Mucosa of stomach (tissue), 1 donor: ENCODE data around the gene GSTM2.

Source experiments
- H3K27me3 ChIP-seq: one replicate; pipeline ENCODE4 v1.7.0; 2013; ENCODE audit warnings: mild to moderate bottlenecking, low read length; ENCODE audit not compliant: control insufficient read depth, insufficient read depth
- H3K36me3 ChIP-seq: one replicate; pipeline ENCODE4 v1.7.0; 2013; ENCODE audit warnings: low read length; ENCODE audit not compliant: control insufficient read depth, insufficient read depth
- H3K4me1 ChIP-seq: one replicate; pipeline ENCODE4 v1.7.0; 2013; ENCODE audit warnings: mild to moderate bottlenecking, low read length; ENCODE audit not compliant: control insufficient read depth, insufficient read depth
- H3K4me3 ChIP-seq: one replicate; pipeline ENCODE4 v1.7.0; 2013; ENCODE audit warnings: low read length
- H3K9ac ChIP-seq: one replicate; pipeline ENCODE4 v1.7.0; 2013; ENCODE audit warnings: mild to moderate bottlenecking, low read length, moderate library complexity
- H3K9me3 ChIP-seq: one replicate; pipeline ENCODE4 v1.7.0; 2013; ENCODE audit warnings: mild to moderate bottlenecking, low read length, moderate library complexity; ENCODE audit not compliant: control insufficient read depth
- donor health status: Pancreatic carcinoma.

The GSTM2 gene

GRCh38 chr1:109667452-109668122 lies at the start of gene GSTM2:
Gene GSTM2, plus strand, starts transcription at chr1:109668057. Its CDS starts 59 bp downstream, at chr1:109668116.
- no peaks in the 10 kb centered on the region for H3K36me3 ChIP-seq
- peak within 1 kb of the TSS; percentile 3 for H3K9ac ChIP-seq
- H3K4me1 ChIP-seq, result no peaks in the 10 kb centered on the region
- no peaks in the 10 kb centered on the region for H3K27me3 ChIP-seq
- no peaks in the 10 kb centered on the region for H3K9me3 ChIP-seq
- no peak within 1 kb of the TSS for H3K4me3 ChIP-seq

DNA sequence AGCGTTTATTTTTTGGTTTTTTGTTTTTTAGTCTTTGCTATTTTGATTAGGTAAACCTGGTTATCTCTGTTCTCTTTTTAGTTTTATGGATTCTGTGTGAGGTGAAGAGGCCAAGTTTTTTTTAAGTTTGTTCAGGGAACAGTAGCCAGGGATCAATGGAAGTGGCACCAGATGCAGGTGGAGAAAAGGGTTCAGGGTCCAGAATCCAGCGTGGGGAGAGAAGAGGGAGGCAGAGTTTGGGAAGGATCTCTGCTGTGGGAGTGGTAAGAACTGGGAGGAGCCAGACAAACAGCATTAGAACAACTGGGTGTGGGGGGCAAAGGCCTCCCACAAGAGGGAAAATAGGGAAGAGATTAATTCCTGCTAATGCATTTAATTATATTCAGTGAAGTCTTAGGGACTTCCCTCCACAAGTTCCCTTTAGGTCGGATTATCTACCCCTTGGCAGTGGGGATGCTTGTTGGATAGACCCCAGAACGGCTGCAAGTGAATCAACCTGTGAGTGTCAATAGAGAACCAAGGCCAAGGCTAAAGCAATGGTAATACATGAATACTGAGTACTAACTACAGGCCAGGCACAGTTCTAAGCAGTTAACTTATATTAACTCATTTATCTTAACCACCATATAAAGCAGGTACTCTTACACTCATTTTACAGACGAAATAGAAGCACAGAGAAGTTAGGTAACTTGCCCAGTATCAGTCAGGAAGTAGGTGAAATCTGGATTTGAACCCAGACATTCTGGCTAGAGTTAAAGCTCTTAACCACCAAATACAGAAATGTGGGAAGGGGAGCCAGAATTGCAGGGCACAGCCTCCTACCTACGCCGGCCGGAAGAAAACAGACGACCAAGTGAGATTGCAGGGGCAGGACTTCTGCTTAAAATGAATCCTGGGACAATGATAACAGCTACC lies 48.9 kb upstream of the GSTM2 start:
- H3K4me3 ChIP-seq, result peak overlapping the region; percentile 49
- H3K9ac ChIP-seq, result peak overlapping the region; percentile 72
- H3K9me3 ChIP-seq, result no peaks in the 10 kb centered on the region
- peaks cover 44% of the 10 kb centered on the region for H3K4me1 ChIP-seq
- no peaks in the 10 kb centered on the region for H3K27me3 ChIP-seq
- no peaks in the 10 kb centered on the region for H3K36me3 ChIP-seq

- peak within 1 kb of the TSS; percentile 72 for H3K9ac ChIP-seq
- no peaks in the 10 kb centered on the region for H3K27me3 ChIP-seq
- no peaks in the 10 kb centered on the region for H3K9me3 ChIP-seq
- H3K4me3 ChIP-seq, result peak within 1 kb of the TSS; percentile 60
- H3K4me1 ChIP-seq, result peaks cover 47% of the 10 kb centered on the region
- no peaks in the 10 kb centered on the region for H3K36me3 ChIP-seq
These were observed 48.1 kb upstream of the GSTM2 start, which contains the start of the genes AMPD2 and GNAT2 for GRCh38 chr1:109619576-109620400. Gene AMPD2, plus strand, starts transcription at chr1:109619837. Its CDS starts 1,339 bp downstream, at chr1:109621176. Gene GNAT2, minus strand, starts transcription at chr1:109619616. Its CDS starts 6,746 bp downstream, at chr1:109612870.

- Histone ChIP-seq H3K9me3 (no peaks in the 10 kb centered on the region), H3K4me1 (peaks cover 47% of the 10 kb centered on the region), H3K4me3 (peak overlapping the region; percentile 60), H3K36me3 (no peaks in the 10 kb centered on the region), H3K9ac (peak overlapping the region; percentile 72), H3K27me3 (no peaks in the 10 kb centered on the region)
These were observed 47.5 kb upstream of the GSTM2 start for GRCh38 chr1:109620401-109620791.

DNA sequence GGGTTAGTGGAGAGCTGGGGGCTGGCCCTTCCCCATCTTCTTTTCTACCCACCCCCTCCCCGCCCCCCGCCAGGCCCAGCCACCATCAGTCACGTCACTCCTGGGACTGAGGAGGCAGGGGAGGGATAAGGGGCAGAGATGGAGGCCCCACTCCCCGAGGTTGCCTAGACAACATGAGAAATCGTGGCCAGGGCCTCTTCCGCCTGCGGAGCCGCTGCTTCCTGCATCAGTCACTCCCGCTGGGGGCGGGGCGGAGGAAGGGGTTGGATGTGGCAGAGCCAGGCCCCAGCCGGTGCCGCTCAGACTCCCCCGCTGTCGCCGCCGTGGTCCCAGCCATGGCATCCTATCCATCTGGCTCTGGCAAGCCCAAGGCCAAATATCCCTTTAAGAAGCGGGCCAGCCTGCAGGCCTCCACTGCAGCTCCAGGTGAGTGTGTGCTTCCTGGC lies 47.0 kb upstream of the GSTM2 start:
- peak overlapping the region; percentile 72 for H3K9ac ChIP-seq
- H3K4me3 ChIP-seq, result peak overlapping the region; percentile 60
- H3K4me1 ChIP-seq, result peaks cover 47% of the 10 kb centered on the region
- no peaks in the 10 kb centered on the region for H3K9me3 ChIP-seq
- H3K27me3 ChIP-seq, result no peaks in the 10 kb centered on the region
- H3K36me3 ChIP-seq, result no peaks in the 10 kb centered on the region

DNA sequence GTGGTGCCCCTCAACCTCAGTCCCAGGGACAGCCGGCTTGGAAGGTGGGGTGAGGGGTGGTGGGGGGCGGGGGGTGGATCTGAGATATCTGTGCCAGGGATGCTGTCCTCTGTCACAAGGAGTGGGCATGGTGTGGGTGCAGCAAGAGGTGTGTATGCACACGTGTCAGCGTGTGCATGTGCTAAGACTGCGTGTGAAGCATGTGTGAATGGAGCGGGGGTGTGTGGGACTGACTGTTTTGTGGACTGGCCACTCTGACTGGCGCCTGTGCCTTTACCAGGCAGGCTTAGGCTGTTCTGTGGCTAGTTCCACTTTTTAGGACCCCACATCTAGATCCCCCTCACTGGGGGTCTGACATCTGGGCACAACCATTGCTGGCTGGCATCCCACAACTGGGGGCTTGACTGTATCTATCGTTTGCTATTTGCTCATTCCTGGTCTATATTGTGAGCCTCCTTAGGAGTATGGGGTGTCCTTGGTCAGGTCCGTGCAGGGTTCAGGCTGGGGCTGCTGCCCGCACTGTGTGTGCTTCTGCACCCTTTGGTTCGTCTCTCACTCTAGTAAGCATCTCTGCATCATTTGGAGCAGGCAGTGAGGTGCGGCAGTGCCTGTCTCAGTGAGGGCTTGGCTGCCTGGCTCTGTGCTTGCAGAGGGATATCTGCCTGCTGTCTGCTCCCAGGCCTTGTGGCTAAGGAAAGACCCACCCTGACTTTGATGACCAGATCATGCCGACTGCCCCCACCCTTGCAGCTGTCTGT lies 46.3 kb upstream of the GSTM2 start:
- H3K9me3 ChIP-seq, result no peaks in the 10 kb centered on the region
- peak overlapping the region; percentile 72 for H3K9ac ChIP-seq
- H3K4me3 ChIP-seq, result peak overlapping the region; percentile 60
- H3K27me3 ChIP-seq, result no peaks in the 10 kb centered on the region
- no peaks in the 10 kb centered on the region for H3K36me3 ChIP-seq
- H3K4me1 ChIP-seq, result peaks cover 47% of the 10 kb centered on the region

DNA sequence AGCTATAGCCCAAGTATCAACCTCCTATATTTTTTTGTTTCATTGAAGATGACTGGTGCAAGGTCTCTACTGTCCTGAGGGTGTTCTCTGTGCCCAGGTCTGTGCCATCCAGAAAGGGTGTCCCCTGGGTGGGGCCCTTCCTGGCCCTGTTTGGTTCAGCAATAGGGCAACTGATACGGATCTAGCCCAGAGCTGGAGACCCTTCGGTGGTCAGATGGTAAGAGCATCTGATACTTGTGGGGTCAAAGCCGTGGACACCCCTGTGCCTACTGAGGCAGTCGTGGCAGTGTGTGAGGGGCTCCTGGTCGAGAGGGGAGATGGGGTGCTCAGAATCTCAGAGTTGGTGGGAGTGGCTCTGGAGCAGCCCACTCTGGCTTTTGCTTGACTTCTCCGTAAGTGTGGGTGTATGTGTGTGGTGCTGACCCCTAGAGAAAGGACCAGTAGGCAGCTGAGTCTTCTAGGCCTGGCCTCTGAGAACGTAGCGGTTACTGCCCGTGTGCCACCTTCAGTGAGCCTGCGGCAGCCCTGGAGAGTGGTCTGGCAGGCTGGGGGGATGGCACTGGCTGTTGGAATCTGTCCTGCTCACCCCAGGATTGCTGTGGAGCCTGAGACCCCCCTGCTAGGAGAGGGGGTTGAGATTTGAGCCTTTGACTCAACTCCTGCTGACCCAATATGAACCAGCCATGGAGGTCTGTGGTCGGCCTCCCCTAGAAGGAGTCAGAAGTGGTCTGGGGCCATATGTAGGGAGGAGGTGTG lies 45.5 kb upstream of the GSTM2 start:
- Histone ChIP-seq H3K4me1 (peaks cover 43% of the 10 kb centered on the region), H3K9me3 (no peaks in the 10 kb centered on the region), H3K4me3 (no peak overlapping the region), H3K9ac (peak overlapping the region; percentile 72), H3K27me3 (no peaks in the 10 kb centered on the region), H3K36me3 (no peaks in the 10 kb centered on the region)

DNA sequence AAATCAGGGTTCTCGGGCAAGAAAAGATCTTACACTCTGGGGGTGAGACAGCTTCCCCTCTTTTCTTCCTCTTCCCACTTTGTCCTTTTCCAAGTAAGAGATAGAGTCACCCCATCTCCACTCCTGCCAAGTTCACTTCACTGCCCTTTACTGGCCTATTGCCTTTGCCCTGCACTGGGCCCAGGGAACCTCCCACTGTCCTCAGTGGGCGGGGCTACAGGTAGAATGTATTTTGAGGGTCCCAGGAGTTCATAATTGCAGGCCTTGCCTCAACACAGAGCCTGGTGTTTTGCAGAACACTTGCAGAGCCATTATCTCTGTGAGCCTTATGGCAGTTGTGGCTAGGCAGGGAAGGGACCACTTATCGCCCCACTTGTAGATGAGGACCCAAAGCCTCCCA lies 45.0 kb upstream of the GSTM2 start:
- no peak overlapping the region for H3K4me3 ChIP-seq

GRCh38 chr1:109623601-109624161 lies 44.2 kb upstream of the GSTM2 start:
- Histone ChIP-seq H3K4me1 (peaks cover 33% of the 10 kb centered on the region), H3K9me3 (no peaks in the 10 kb centered on the region), H3K36me3 (peaks cover 5% of the 10 kb centered on the region), H3K27me3 (no peaks in the 10 kb centered on the region), H3K4me3 (no peak overlapping the region), H3K9ac (no peak overlapping the region)

More for the DNA sequence above, 45.0 kb upstream of the GSTM2 start:
- Histone ChIP-seq H3K36me3 (no peaks in the 10 kb centered on the region), H3K27me3 (no peaks in the 10 kb centered on the region), H3K4me1 (peaks cover 38% of the 10 kb centered on the region), H3K9me3 (no peaks in the 10 kb centered on the region), H3K9ac (no peak overlapping the region)

DNA sequence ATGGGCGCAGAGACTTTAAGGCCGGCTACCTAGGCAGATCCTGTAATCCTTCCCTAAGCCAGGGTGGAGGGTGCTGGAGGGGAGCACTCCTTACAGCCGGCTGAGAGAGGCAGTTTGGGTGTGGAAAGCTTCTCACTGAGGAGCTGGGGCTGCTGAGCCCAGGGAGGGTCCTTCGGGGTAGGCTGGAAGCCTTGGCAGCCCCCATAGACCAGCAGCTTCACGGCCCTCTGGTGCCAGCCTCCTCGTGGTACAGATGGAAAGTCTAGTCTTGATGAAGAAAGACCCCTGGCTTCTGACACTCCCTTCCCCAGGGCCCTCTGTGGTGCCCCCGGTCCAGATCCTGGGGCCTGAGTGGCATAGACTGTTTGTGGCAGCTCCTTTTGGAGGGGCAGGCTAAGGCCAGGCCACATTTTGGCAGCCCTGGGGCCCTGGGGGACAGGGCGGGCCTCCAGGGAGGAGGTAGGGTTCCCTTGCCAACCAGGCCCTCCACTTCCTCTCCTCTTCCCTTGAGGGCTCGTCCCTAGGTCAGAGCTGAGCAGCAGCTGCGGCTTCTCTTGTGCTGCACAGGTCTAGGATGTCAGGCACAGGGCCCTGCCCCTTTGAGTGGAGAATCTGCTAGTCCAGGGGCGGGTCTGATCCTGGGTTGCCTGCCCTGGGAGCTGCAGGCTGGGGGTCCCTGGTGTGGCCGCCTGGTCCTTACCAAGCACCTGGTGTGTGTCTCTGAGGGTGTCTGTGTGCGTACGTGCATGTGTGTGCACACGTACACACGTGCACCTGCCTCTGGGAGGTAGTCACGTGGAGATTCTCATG lies 43.5 kb upstream of the GSTM2 start:
- peaks cover 26% of the 10 kb centered on the region for H3K4me1 ChIP-seq
- H3K27me3 ChIP-seq, result no peaks in the 10 kb centered on the region
- no peaks in the 10 kb centered on the region for H3K9me3 ChIP-seq
- no peak overlapping the region for H3K4me3 ChIP-seq
- peaks cover 12% of the 10 kb centered on the region for H3K36me3 ChIP-seq
- H3K9ac ChIP-seq, result no peak overlapping the region
